SKM-1 treated with dmso at 0.1 percent for 144 hours (cell line): ENCODE data around the gene CERS1.

Experiments used
- DNase-seq: peaks from one replicate; lab custom pipeline; 2025; ENCODE audit not compliant: unreplicated experiment; lab: John Stamatoyannopoulos, UW

Gene CERS1

DNA sequence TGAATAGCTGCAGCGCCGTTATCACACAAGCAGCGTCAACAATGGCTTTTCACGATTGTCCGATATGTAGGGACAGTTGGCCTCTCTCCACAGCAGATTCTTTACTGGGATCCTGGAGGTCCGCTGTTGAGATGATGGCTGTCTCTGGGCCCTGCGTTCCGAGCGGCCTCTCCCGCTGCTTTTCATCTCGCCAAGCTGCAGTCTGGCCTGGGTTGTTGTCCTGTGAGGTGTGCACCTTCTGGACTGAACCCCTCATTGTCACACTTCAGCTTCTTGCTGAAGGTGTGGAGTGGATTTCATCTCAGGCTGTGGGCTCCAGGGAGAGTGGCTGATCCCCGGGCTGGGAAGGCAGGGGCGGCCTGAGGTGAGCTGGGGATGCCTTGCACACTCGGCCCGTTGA, 54.6 kb downstream of the CERS1 start:
- no peak for DNase-seq

DNA sequence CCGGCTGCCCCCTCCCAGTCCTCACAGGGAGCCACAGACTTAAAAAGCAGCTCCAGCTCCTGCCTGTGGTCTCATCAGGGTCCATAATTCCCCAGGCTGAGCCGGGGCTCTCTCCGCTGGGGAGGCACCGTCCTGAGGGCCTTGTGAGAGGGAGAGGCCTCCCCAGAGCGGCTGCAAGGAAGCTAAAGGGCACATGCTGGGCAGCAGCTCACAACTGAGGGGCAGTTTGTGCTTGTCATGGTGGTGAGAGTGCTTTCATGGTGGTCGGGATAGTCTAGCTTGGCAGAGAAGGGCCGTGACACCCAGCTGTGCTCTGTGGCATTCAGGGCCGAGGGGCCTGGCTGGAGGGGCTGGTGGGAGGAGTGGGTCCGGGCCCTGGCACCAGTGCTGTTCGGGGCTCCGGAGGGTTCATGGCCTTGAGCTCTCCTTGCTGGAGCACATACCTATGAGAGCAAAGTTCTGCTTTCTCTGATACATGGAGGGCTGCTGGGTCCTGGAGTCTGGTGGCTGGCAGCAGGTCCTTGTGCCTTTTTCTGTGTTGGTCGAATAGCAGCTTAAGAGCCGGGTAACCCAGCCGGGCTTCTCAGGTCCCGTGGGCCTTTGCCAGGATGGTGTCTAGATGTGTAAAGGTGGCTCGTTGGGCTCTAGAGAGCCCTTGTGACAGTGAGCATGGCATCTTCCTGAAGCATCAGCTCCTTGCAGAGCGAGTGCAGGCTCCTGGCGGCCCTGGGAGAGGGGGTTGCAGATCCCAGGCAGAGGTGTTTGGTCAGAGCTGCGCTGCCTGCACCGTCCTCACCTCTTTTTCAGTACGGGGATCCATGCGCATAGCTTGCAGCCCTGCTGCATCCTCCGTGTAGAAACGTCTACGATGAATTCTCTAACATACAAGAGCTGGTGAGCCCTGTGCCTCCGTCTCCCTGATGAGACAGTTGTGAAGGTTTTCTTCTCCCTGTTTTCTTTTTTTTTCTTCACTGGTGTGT, 55.4 kb downstream of the CERS1 start:
- no peak for DNase-seq

GRCh38 chr19:18839465-18840287, 56.3 kb downstream of the CERS1 start:
- no peak for DNase-seq

DNA sequence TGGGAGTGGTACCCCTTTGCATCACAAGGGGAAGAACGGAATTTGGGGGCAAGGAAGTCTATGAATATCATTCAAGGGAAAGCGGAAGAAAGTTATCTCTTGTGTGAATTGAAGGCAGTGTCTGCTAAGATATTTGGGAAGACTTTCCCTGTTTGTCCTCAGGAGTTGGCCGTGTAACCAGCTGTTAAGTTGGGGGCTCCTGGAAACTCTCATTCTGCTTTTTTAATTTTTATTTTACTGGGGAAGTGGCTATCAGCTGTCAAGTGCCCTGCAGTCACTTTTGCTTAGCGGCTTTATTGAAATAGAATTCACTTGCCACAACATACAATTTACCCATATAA, 61.3 kb downstream of the CERS1 start:
- DNase-seq = no peak

- DNase-seq = no peak
Measured at GRCh38 chr19:18833849-18834643, 61.9 kb downstream of the CERS1 start.

- no peak for DNase-seq
Measured at GRCh38 chr19:18833141-18833476, 62.8 kb downstream of the CERS1 start.

DNA sequence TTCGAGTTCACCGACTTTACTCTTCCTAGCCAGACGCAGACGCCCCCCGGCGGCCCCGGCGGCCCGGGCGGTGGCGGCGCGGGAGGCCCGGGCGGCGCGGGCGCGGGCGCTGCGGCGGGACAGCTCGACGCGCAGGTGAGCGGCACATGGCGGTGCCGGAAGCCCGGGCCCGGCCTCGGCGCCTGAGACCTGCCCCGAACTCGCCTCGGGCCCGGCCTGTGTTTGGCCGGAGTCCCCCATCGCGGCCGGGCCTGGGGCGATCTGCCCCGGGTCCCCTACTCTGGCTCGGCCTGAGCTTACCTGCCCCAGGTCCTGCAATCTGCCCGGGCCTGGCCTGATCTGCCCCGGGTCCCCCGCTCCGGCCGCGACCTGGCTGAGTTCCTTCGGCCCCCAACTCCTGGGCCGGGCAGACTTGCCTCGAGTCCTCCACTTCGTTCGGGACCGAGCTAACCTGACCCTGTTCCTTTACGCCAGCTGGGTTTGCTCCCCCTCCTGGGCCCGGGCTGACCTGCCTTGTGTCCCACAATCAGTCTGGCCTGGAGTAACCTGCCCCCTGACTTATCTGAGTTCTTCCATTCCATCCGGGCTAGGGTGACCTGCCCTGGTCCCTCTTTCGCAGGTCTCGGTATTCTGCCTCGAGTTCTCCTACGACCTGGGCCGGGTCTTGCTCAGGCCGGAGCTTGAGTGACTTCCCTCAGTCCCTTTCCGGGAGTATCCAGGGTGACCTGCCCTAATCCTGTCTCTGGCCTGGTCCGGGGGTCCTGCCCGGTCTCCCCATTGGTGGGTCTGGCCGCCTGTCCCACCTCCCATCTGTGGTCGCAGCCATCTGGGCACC, 63.4 kb downstream of the CERS1 start:
- peak; percentile 12 for DNase-seq

GRCh38 chr19:18831524-18832305, 64.2 kb downstream of the CERS1 start, which contains the start of gene UPF1:
TSS of gene UPF1 (plus strand) at chr19:18831959. CDS start at chr19:18832210, 251 bp downstream.
- peak; percentile 89 for DNase-seq

DNA sequence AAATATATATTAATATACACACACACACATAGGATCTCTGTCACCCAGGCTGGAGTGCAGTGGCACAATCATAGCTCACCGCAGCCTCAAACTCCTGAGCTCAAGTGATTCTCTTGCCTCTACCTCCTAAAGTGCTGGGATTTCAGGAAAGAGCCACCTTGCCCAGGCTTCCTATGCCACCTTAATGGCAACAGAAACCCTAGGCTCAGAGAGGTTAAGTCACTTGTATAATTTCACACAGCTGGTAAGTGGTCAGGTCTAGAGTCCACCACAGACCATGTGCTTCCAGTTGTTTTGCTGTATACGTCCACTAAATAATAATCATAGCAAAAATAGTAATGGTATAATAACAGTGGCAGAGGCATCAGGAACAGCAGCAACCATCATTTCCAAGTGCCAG, 65.5 kb downstream of the CERS1 start:
- DNase-seq = no peak

DNA sequence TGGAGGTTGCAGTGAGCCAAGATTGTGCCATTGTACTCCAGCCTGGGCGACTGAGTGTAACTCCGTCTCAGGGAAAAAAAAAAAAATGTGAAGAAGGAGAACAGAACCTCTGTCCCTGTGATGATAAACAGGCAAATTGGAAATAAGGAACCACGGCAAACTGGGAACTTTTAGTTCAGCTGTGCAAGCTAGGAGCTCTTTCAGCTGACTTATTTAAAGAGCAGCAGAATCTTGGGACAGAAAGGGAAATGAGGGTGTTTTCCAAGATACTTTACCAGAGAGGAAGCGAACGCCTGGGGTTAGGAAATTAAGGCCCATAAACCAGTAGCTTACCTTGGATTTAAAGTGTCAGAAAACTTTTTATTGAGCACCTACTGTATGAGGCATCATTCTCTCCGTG, 67.2 kb downstream of the CERS1 start:
- DNase-seq = no peak
